ENCODE measurements around the gene MTTP. TPM values are rescaled to one million over a fixed set of nuclear protein-coding genes. Genes with fewer than 3 reads are reported as not detected.

Gene MTTP
- under 0.01 and 0.21 TPM in 2 replicates for total RNA-seq

GRCh38 chr4:99574530-99575324 is at the start of gene MTTP:
Gene MTTP, plus strand, starts transcription at chr4:99574824. Its CDS starts 86 bp downstream, at chr4:99574910.

GRCh38 chr4:99563310-99564186 is 11.1 kb upstream of the MTTP start, which contains the start of gene TRMT10A:
Gene TRMT10A, minus strand, starts transcription at chr4:99564039. Its CDS starts 4,701 bp downstream, at chr4:99559338.

DNA sequence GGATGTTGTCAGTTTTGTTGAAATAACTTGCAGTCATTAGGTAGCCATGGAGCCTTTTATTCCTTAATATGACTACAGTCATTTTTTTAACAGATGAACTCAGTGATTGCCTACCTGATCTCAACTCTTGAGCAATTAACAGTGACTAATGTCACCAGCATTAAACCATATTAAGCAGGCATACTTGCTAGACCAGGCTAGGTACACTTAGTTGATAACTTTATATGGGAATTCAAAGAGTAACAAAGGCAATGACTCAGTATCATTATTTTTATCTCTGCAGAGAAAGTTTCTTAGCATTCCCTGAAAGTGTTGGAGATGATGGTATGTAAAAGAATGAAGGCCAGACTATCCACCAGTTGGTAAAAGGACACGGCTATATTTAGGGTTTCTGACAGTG is 83.2 kb downstream of the MTTP start, which contains the start of gene C4orf54:
C4orf54 (minus strand) TSS at position 31 of the 400 bp plus-strand sequence. CDS start 3,180 bp downstream, outside the sequence.

Other genes with a start within 250 kb of the MTTP start
- gene ADH1C, start 222.1 kb upstream of the MTTP start, total RNA-seq, result 0.21 TPM in 1 of 2 replicates, not detected in the other
- gene ADH7, start 139.5 kb upstream of the MTTP start, total RNA-seq, result 3.8 and 33.0 TPM in 2 replicates
- not detected in 2 replicates for gene C4orf17, start 63.8 kb upstream of the MTTP start, total RNA-seq
- 14.7 and 15.4 TPM in 2 replicates for gene TRMT10A, start 10.8 kb upstream of the MTTP start, total RNA-seq
- under 0.01 and 0.64 TPM in 2 replicates for gene C4orf54, start 83.0 kb downstream of the MTTP start, total RNA-seq
- gene DAPP1, start 242.0 kb downstream of the MTTP start, total RNA-seq, result 95.5 and 99.1 TPM in 2 replicates